HEK293T (cell line): ENCODE data around the gene PSMC3IP.

Experiments
- ARNT ChIP-seq: fragments of 450-650 bp; IDR thresholded peaks from 2 replicates; pipeline ENCODE4 v1.6.1; 2017; ENCODE audit warnings: mild to moderate bottlenecking
- BHLHE40 ChIP-seq: fragments of 450-650 bp; IDR thresholded peaks from 2 replicates; pipeline ENCODE4 v1.6.1; 2016; ENCODE audit warnings: mild to moderate bottlenecking, moderate library complexity, borderline replicate concordance
- ELF4 ChIP-seq: fragments of 450-650 bp; IDR thresholded peaks from 2 replicates; pipeline ENCODE4 v1.6.1; 2017; ENCODE audit warnings: antibody characterized with exemption
- FOXA1 ChIP-seq: fragments of 450-650 bp; IDR thresholded peaks from 2 replicates; pipeline ENCODE4 v1.6.1; 2016; ENCODE audit warnings: mild to moderate bottlenecking
- FOXK2 ChIP-seq: fragments of 450-650 bp; IDR thresholded peaks from 2 replicates; pipeline ENCODE4 v1.6.1; 2016; ENCODE audit warnings: mild to moderate bottlenecking
- FOXM1 ChIP-seq: fragments of 450-650 bp; IDR thresholded peaks from 2 replicates; pipeline ENCODE4 v1.6.1; 2017; ENCODE audit warnings: mild to moderate bottlenecking, borderline replicate concordance
- NFRKB ChIP-seq: fragments of 450-650 bp; IDR thresholded peaks from 2 replicates; pipeline ENCODE4 v1.6.1; 2016; ENCODE audit warnings: mild to moderate bottlenecking, moderate library complexity
- SP1 ChIP-seq: fragments of 450-650 bp; IDR thresholded peaks from 2 replicates; pipeline ENCODE4 v1.6.1; 2017
- SUZ12 ChIP-seq: fragments of 450-650 bp; IDR thresholded peaks from 2 replicates; pipeline ENCODE4 v1.6.1; 2016; ENCODE audit warnings: mild to moderate bottlenecking
- TARDBP ChIP-seq: fragments of 450-650 bp; IDR thresholded peaks from 2 replicates; pipeline ENCODE4 v1.6.1; 2016

DNA sequence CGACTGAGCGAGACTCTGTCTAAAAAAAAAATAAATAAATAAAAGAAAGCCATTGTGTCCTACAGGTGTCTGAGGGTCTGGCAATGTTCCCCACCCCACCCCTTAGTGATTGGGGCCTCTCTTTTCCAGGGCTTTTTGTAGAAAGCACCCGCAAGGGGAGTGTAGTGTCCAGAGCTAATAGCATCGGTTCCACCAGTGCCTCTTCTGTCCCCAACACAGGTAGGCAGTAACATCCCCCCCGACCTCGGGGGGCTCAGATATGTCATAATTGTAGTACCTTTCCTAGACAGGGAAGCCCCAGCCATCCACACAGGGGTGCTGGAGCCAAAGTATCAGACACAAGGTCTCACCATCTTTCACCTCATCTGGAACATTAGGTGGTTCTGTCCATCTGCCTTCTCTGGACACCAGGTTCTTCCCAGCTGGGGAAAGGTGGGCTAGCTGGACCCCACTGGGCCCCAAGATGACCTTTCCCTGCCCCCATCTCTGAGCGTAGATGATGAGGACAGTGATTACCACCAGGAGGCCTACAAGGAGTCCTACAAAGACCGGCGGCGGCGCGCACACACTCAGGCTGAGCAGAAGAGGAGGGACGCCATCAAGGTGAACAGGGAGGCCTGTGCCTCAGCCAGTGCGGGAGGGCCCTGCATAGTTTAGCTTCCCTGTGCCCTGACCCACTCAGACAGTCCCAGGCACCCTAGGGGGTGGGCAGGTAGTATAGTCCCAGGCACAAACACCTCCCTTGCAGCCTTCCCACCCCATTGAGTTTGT, 9.0 kb downstream of the PSMC3IP start:
- TF ChIP-seq SP1 (no peak), FOXK2 (no peak), NFRKB (no peak), BHLHE40 (no peak), ARNT (no peak), TARDBP (no peak), ELF4 (no peak), FOXM1 (no peak), FOXA1 (no peak), SUZ12 (no peak)
